NCI-H1417 treated with DMSO at 0.1 percent for 48 hours (cell line): ENCODE data around the gene GOLGA6L25.
"Not testable (repeated sequence)": the region's sequence is repeated elsewhere in the genome, so short reads cannot be mapped to it uniquely, and the experiment has no call there.

ENCODE experiments used
- DNase-seq: peaks from one replicate; lab custom pipeline; 2025; lab: John Stamatoyannopoulos, UW

Gene GOLGA6L25, protein sequence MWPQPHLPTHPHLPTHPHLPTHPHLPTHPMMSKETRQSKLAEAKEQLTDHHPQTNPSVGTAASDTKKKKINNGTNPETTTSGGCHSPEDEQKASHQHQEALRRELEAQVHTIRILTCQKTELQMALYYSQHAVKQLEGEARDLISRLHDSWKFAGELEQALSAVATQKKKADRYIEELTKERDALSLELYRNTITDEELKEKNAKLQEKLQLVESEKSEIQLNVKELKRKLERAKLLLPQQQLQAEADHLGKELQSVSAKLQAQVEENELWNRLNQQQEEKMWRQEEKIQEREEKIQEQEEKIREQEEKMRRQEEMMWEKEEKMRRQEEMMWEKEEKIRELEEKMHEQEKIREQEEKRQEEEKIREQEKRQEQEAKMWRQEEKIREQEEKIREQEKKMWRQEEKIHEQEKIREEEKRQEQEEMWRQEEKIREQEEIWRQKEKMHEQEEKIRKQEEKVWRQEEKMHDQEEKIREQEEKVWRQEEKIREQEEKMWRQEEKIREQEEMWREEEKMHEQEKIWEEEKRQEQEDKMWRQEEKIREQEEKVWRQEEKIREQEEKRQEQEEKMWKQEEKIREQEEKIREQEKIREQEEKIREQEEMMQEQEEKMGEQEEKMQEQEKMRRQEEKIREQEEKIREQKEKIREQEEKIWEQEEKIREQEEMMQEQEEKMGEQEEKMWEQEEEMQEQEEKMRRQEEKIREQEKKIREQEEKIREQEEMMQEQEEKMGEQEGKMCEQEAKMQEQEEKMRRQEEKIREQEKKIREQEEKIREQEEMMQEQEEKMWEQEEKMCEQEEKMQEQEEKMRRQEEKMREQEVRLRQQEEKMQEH

DNA sequence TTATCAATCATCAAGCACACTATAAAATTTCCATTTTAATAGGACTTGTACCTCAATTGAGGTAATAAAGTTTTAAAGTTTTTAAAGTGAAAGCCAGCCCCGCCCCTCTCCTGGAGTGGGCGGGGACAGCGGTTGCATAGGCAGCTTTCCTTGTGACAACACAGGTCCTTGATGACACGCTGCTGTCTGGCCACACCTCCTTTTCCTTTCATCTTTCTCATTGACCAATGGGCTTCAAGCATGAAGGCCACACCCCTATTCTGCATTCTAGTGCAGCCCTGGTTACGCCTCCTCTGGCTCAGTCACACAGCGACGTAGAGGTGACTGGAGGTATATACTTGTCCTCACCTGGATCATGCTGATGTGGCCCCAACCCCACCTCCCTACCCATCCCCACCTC is at the start of gene GOLGA6L25:
GOLGA6L25 (plus strand) TSS at position 301 of the 400 bp plus-strand sequence; CDS start at position 362, 61 bp downstream.
- DNase-seq = not testable (repeated sequence)

DNA sequence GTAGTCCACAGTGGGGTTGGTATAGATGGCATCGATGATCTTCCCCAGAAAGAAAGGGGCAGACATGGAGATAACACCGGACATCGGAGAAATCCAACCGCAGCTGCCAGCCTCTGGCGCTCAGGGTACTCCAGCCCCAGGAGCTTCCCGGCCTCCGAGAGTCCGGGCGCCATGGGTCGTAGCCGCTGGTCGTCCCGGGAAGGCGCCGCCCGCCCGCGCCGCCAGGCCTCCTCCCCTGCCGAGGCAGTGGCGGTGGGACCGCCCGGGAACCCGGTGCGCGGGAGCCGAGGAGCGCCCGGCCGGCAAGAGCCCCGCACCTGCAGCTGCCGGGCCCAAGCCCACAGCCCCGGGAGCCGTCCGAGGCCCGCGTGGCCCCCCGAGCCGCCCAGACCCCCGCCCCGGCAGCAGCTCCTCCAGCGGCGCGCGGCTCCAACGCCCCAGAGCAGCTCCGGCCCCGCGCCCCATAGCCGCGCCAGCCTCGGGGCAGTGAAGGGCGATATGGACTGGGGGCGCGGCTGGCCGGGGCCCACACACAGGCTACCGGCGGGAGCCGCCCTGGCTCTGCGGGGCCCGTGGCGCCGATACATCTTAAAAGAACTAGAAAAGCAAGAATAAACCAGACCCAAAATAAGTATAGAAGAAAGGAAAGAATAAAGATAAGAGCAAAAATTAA is 45.0 kb upstream of the GOLGA6L25 start:
- not testable (repeated sequence) for DNase-seq

DNA sequence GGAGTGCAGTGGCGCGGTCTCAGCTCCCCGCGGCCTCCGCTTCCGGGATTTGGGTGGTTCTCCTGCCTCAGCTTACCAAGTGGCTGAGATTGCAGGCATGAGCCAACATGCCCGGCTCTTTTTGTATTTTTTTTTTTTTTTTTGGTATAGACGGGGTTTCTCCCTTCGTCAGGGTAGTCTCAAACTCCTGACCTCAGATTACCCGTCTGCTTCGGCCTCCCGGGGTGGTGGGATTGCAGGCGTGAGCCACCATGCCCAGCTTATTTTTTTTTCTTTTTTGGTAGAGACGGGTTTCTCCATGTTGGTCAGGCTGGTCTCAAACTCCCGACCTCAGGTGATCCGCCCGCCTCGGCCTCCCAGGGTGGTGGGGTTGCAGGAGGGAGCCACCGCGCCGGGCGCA is 39.2 kb upstream of the GOLGA6L25 start:
- not testable (repeated sequence) for DNase-seq

DNA sequence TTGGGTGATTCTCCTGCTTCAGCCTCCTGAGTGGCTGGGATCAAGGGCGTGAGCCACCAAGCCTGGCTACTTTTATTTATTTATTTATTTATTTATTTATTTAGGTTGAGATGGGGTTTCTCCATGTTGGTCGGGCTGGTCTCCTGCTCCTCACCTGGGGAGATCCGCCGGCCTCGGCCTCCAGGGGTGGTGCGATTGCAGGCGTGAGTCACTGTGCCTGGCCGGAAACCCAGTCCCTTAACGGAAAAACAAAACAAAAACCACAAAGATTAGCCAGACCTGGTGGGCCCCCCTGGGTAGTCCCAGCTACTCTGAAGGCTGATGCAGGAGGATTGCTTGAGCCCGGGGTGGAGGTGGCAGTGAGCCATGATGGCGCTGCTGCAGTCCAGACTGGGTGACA is 38.2 kb upstream of the GOLGA6L25 start:
- DNase-seq = not testable (repeated sequence)

DNA sequence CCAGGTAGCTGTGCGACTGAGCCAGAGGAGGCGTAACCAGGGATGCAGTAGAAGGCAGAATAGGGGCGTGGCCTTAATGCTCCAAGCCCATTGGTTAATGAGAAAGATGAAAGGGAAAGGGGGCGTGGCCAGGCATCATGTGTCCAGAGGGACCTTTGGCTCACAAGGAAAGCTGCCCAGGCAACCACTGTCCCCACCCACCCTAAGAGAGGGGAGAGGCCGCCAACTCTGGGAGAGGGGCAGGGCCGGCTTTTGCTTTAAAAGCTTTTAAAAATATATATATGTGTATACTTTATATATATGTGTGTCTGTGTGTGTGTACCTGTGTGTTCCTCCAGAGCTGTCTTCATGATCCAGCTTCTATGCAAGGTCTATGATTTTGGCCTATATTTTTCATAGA is 20.4 kb upstream of the GOLGA6L25 start, which contains the start of gene GOLGA8G:
GOLGA8G (minus strand) TSS at position 18 of the 400 bp plus-strand sequence. CDS start 62 bp downstream, outside the sequence.
- not testable (repeated sequence) for DNase-seq

DNA sequence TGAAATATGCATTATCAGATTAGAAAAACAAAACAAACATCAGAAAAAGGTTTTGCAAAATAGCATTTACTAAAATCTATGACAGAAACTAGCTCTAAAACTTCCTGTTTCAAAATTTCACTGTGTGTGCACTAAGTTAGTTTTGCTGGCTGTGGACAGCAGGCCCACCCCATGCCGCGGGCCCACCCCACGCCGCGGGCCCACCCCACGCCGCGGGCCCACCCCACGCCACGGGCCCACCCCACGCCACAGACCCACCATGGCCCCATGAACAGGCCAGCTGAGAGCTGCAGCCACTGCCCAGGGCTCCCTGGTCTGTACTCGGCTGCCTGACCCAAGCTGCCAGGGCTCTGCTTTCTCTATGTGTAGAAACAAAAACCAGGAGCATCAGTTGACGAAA is 20.0 kb downstream of the GOLGA6L25 start:
- not testable (repeated sequence) for DNase-seq

DNA sequence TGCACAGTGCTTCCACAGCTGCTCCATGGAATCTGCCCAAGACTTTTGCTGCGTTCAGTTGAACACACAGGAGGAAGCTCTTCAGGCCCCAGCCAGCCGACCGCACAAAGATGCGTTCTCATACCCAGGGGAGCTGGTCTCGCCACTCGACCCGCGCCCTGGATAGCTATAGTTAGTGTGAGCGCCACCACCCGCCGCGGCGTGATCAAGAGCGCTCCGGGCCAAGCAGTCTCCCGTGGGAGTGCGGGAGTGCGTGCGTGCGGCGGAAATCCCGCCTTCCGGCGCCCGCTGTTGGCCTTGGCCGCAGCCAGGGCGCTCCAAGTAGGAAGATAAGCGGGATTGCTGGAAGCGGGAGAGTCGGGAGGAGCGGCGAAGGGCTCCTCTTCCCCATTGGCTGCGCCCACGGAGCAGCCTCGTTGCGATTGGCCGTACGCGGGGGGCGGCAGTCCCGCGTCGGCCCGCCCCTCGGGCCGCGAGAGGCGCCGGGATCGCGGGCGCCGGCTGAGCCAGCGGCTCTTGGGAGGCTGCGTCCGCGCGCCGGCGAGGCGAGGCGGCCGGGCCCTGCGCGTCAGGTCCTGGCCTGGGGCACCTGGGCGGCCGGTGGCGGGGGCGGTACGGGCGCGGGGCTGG is 35.7 kb downstream of the GOLGA6L25 start:
- DNase-seq = not testable (repeated sequence)

DNA sequence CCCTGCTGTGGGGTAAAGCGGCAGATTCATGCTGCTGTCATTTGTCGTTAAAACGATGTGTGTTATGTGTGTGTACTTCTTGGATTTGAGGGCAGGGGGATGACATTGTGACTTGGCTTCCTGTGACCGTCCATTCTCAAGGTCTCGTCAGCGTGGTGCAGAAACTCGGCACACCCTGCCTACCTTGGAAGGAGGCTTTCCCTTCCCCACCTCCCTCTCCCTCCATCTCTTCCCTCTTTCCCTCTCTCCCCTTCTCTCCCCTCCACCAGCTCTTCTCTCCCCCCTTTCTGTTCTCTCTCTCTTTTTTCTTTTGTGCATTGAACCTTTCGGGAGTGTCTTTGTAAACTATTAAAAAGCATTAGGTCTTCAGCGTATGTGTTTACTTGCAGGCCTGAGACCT is 36.4 kb downstream of the GOLGA6L25 start:
- not testable (repeated sequence) for DNase-seq

DNA sequence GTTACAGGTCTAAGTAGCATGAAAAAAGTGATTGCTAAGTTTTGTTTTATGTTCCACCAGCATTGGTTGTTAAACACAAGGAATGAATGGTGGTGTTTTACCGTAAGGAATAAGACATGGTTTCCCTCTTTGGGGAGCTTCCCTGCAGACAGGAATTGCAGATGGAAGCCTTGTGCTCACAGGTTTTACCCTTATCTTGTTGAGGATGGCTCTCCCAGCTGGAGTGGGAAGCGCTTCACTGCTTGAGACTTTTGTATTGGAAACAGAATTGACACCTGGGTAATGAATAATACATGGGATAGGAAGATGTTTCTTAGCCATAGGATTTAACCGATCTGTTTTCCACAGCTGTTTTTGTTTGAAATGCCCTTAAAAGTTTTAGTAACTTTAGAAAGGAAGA is 39.0 kb downstream of the GOLGA6L25 start:
- DNase-seq = not testable (repeated sequence)

DNA sequence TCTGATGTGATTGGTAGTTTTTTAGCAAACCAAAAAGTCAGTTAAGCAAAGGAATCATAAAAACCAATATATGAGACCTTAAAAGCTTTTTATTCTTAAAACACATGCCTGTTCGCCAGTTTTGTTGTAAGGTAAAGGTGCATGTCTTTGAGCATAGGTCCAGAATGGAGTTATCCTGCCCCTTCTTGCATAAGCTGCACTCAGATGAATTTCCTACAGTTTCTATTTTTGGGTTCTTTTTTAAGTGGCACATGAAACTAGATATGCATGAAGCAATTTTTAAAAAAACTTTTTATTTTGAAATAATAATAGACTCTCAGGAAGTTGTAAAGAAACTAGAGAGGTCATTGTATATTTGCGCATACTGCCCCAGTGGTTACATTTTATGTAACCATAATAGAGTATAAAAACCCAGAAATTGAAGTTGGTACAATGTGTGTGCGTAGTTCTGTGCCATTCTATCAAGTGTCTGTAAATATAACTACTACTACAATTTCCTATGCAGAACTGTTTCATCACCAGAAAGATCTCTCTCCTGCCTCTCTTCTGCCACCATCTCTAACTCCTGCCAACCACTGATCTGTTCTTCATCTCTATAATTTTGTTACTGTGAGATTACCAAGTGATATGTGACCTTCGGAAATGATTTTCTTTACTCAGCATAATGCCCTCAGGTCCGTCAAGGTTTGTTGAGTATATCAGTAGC is 40.2 kb downstream of the GOLGA6L25 start:
- DNase-seq = not testable (repeated sequence)

DNA sequence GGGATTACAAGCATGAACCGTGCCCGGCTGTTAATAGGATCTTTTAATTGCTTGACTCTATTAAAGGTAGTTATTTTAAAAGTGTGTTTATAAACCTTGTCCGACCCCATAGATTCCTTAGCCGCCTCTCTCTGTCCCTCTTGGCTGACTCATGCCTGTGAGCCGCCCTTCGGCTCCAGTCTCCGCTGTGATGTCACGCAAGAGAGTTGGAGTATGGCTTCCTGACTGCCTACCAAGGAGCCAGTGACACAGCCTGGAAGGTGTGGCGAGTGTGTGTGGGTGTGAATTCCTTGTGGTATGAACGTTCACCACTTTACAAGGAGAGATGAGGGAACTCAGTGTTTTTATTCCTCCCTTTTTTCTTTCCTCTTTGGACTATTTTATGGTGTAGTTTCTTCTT is 44.1 kb downstream of the GOLGA6L25 start:
- not testable (repeated sequence) for DNase-seq

DNA sequence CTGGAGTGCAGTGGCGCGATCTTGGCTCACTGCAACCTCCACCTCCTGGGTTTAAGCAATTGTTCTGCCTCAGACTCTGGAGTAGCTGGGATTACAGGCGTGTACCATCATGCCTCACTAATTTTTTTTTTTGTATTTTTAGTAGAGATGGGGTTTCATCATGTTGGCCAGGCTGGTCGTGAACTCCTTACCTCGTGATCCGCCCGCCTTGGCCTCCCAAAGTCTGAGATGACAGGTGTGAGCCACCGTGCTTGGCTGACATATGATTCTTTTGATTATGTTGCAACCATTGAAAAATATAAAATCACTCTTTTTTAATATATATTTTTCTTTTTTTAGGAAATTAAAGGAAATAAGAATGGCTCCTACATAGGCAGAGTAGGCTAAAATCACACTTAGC is 44.8 kb downstream of the GOLGA6L25 start:
- not testable (repeated sequence) for DNase-seq

DNA sequence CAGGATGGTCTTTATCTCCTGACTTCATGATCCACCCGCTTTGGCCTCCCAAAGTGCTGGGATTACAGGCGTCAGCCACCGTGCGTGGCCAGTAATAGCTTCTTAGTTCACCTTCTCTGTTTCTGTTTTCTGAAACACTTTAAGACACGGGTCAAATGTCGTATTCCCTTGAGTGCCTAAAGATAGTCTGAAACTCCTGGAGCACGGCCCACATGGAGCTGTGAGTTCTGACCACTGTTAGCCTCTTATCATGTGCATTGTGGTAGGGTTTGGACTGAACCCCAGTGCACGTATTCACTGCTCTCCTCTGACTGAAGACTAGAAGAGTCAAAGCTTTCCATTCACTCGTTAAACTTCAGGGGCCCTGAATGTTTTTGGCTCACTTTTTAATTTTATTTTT is 48.8 kb downstream of the GOLGA6L25 start:
- not testable (repeated sequence) for DNase-seq
